ENCODE results near the gene C12orf76.
"Not testable (repeated sequence)": the region's sequence is repeated elsewhere in the genome, so short reads cannot be mapped to it uniquely, and the experiment has no call there.

C12orf76 gene

GRCh38 chr12:110048242-110049027 is at the start of gene C12orf76:
TSS of gene C12orf76 (minus strand) at chr12:110048522. CDS start at chr12:110048495, 27 bp downstream.
- in situ Hi-C loops (cut with HindIII; ENCODE audit: low sequenced_read_pairs) = no loop called here

GRCh38 chr12:110093631-110094311 is 45.4 kb upstream of the C12orf76 start:
- in situ Hi-C loops (cut with HindIII; ENCODE audit: low sequenced_read_pairs) = no loop called here

GRCh38 chr12:110091136-110091711 is 42.9 kb upstream of the C12orf76 start:
- in situ Hi-C loops (cut with HindIII; ENCODE audit: low sequenced_read_pairs) = no loop called here

GRCh38 chr12:110090266-110091135 is 42.2 kb upstream of the C12orf76 start:
- in situ Hi-C loops (cut with HindIII; ENCODE audit: low sequenced_read_pairs) = no loop called here

- in situ Hi-C loops (cut with HindIII; ENCODE audit: low sequenced_read_pairs) = no loop called here
These were observed 40.6 kb upstream of the C12orf76 start for GRCh38 chr12:110088936-110089335.

GRCh38 chr12:110088216-110088615 is 39.9 kb upstream of the C12orf76 start:
- in situ Hi-C loops (cut with HindIII; ENCODE audit: low sequenced_read_pairs) = not testable (repeated sequence)

GRCh38 chr12:110084314-110085015 is 36.1 kb upstream of the C12orf76 start:
- in situ Hi-C loops (cut with HindIII; ENCODE audit: low sequenced_read_pairs) = no loop called here

- in situ Hi-C loops (cut with HindIII; ENCODE audit: low sequenced_read_pairs) = no loop called here
These were observed 32.1 kb upstream of the C12orf76 start for GRCh38 chr12:110080410-110080809.

GRCh38 chr12:110079477-110080400 is 31.4 kb upstream of the C12orf76 start:
- in situ Hi-C loops (cut with HindIII; ENCODE audit: low sequenced_read_pairs) = no loop called here

- in situ Hi-C loops (cut with HindIII; ENCODE audit: low sequenced_read_pairs) = no loop called here
These were observed 29.5 kb upstream of the C12orf76 start for GRCh38 chr12:110077800-110078199.

- in situ Hi-C loops (cut with HindIII; ENCODE audit: low sequenced_read_pairs) = no loop called here
These were observed 27.6 kb upstream of the C12orf76 start for GRCh38 chr12:110075880-110076279.

GRCh38 chr12:110074089-110074488 is 25.8 kb upstream of the C12orf76 start:
- in situ Hi-C loops (cut with HindIII; ENCODE audit: low sequenced_read_pairs) = no loop called here

GRCh38 chr12:110073049-110073831 is 24.9 kb upstream of the C12orf76 start:
- in situ Hi-C loops (cut with HindIII; ENCODE audit: low sequenced_read_pairs) = no loop called here

- in situ Hi-C loops (cut with HindIII; ENCODE audit: low sequenced_read_pairs) = not testable (repeated sequence)
These were observed 24.3 kb upstream of the C12orf76 start for GRCh38 chr12:110072636-110073035.

GRCh38 chr12:110071967-110072366 is 23.6 kb upstream of the C12orf76 start:
- in situ Hi-C loops (cut with HindIII; ENCODE audit: low sequenced_read_pairs) = no loop called here

- in situ Hi-C loops (cut with HindIII; ENCODE audit: low sequenced_read_pairs) = no loop called here
These were observed 23.2 kb upstream of the C12orf76 start for GRCh38 chr12:110071504-110071903.

- in situ Hi-C loops (cut with HindIII; ENCODE audit: low sequenced_read_pairs) = no loop called here
These were observed 20.3 kb upstream of the C12orf76 start for GRCh38 chr12:110068654-110069053.

GRCh38 chr12:110068115-110068514 is 19.8 kb upstream of the C12orf76 start:
- in situ Hi-C loops (cut with HindIII; ENCODE audit: low sequenced_read_pairs) = not testable (repeated sequence)

Measured in endothelial cell of hepatic sinusoid (primary cell).